HUES64 (cell line): ENCODE measurements around the gene IRX5.

ENCODE experiments used
- H3K27ac ChIP-seq: 2 replicates; pipeline ENCODE4 v1.7.0; 2013; ENCODE audit warnings: low read depth, low read length, inconsistent platforms
- H3K27me3 ChIP-seq: 2 replicates; pipeline ENCODE4 v1.6.1; 2013; ENCODE audit warnings: mild to moderate bottlenecking, low read length; ENCODE audit not compliant: insufficient read depth
- H3K36me3 ChIP-seq: 2 replicates; pipeline ENCODE4 v1.6.1; 2013; ENCODE audit warnings: mild to moderate bottlenecking, low read length; ENCODE audit not compliant: insufficient read depth
- H3K4me1 ChIP-seq: 2 replicates; pipeline ENCODE4 v1.6.1; 2013; ENCODE audit warnings: mild to moderate bottlenecking, low read length, moderate library complexity; ENCODE audit not compliant: insufficient read depth
- H3K4me3 ChIP-seq: 2 replicates; pipeline ENCODE4 v1.5.1; 2013; ENCODE audit warnings: mild to moderate bottlenecking, low read length, moderate library complexity
- H3K9ac ChIP-seq: 2 replicates; pipeline ENCODE4 v1.6.1; 2013; ENCODE audit warnings: mild to moderate bottlenecking, low read depth, low read length
- H3K9me3 ChIP-seq: 2 replicates; pipeline ENCODE4 v1.6.1; 2013; ENCODE audit warnings: low read depth, low read length; ENCODE audit not compliant: insufficient read depth
- WGBS: fragments of 150-250, 120-280 bp; methylation state at CpG from one replicate; pipeline ENCODE4 v1.1.7; 2013; ENCODE audit warnings: missing lambda C conversion rate; 5-methylcytosine and 5-hydroxymethylcytosine counted together

Gene IRX5

DNA sequence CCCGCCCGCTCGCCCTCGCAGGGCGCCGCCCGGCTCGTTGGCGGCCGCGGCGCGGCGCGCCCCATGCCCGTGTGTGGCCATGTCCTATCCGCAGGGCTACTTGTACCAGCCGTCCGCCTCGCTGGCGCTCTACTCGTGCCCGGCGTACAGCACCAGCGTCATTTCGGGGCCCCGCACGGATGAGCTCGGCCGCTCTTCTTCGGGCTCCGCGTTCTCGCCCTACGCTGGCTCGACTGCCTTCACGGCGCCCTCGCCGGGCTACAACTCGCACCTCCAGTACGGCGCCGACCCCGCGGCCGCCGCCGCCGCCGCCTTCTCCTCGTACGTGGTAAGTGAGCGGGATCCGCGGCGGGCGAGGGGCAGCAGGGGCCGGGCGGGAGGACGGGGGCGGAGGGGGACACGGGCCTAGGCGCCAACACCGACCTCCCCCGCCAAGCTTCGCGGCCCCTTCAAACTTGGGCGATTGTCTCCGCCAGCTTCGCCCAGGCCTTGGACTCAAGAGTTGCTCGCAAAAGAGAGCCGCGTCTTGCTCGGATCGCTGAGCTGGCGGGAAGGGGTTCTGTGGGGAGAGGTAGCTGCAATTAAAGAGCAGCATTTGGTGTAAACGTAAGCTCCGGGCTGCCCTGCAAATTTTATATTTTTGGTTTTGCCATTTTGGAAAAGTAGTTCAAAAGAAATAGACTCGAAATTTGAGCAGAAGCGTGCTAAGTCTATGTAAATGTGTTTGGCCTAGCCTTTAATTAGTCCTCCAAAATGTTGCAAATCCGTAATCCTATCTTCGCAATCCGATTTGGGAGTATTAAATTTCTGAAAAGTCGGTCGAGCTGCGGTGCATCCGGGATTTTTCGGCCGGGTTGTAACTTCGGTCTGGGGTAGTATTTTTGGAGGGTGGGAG lies 702 bp downstream of the IRX5 start:
- Histone ChIP-seq H3K4me3 (peak overlapping the region; percentile 58), H3K36me3 (no peaks in the 10 kb centered on the region), H3K27ac (no peak overlapping the region), H3K9ac (no peak overlapping the region), H3K9me3 (no peaks in the 10 kb centered on the region), H3K27me3 (peaks cover 85% of the 10 kb centered on the region), H3K4me1 (peaks cover 40% of the 10 kb centered on the region; the same call in 1 of the 2 replicates)
- under 1% methylated on average over 91 of the region's 91 CpGs for WGBS

DNA sequence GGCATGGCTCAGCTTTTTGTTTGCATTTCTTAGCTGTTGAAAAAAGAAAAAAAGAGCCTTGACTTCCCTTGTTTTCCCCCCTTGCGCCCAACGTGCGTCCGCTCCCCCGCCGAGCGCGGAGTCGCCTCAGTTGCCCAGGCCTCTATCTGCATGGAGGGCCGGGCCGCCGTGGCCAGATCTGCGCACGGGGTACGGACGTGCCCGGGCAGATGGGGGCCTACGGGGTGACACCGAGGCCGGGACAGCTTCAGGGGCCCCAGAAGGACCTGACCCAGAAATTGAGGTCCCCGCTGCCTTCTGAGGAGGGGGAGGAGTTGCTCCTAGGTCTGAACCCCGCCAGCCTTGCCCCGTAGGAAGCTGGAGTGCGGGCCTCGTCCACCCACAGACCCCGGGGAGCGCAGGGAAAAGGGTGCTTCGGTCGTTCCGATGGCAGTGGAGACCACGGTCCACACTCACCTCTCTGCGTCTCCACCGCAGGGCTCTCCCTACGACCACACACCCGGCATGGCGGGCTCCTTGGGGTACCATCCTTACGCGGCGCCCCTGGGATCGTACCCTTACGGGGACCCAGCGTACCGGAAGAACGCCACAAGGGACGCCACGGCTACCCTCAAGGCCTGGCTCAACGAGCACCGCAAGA lies 1.5 kb downstream of the IRX5 start:
- Histone ChIP-seq H3K4me3 (peak overlapping the region; percentile 58), H3K4me1 (peaks cover 32% of the 10 kb centered on the region; the same call in 1 of the 2 replicates), H3K36me3 (no peaks in the 10 kb centered on the region), H3K27ac (no peak overlapping the region), H3K9ac (no peak overlapping the region), H3K9me3 (no peaks in the 10 kb centered on the region), H3K27me3 (peaks cover 85% of the 10 kb centered on the region)
- 2% methylated on average over 48 of the region's 48 CpGs for WGBS

DNA sequence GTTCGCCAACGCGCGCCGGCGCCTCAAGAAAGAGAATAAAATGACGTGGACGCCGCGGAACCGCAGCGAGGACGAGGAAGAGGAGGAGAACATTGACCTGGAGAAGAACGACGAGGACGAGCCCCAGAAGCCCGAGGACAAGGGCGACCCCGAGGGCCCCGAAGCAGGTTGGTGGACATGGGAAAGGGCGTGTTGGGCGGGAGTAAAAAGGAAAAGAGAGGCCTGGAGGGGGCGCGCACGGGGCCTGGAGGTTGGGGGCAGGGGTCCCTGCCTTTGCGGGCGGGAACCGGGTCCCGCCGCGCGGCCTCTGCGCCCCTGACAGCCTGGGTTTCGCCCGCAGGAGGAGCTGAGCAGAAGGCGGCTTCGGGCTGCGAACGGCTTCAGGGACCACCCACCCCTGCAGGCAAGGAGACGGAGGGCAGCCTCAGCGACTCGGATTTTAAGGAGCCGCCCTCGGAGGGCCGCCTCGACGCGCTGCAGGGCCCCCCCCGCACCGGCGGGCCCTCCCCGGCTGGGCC lies 2.1 kb downstream of the IRX5 start:
- H3K36me3 ChIP-seq: no peaks in the 10 kb centered on the region
- no peak overlapping the region for H3K9ac ChIP-seq
- H3K27ac ChIP-seq: no peak overlapping the region
- peak overlapping the region; percentile 58 for H3K4me3 ChIP-seq
- H3K9me3 ChIP-seq: no peaks in the 10 kb centered on the region
- WGBS: under 1% methylated on average over 52 of the region's 52 CpGs
- peaks cover 28% of the 10 kb centered on the region; the same call in 1 of the 2 replicates for H3K4me1 ChIP-seq
- peaks cover 85% of the 10 kb centered on the region for H3K27me3 ChIP-seq

DNA sequence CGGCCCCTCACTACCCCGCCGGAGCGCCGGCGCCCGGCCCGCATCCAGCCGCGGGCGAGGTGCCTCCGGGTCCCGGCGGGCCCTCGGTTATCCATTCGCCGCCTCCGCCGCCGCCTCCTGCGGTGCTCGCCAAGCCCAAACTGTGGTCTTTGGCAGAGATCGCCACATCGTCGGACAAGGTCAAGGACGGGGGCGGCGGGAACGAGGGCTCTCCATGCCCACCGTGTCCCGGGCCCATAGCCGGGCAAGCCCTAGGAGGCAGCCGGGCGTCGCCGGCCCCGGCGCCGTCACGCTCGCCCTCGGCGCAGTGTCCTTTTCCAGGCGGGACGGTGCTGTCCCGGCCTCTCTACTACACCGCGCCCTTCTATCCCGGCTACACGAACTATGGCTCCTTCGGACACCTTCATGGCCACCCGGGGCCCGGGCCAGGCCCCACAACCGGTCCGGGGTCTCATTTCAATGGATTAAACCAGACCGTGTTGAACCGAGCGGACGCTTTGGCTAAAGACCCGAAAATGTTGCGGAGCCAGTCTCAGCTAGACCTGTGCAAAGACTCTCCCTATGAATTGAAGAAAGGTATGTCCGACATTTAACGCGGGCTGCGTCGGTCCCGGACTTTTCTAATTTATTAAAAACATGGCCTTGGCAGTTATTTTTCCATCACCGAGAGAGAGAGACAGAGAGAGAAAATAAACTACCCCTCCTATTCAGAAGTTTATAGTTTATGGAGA lies 2.8 kb downstream of the IRX5 start:
- peak overlapping the region; percentile 58 for H3K4me3 ChIP-seq
- peaks cover 30% of the 10 kb centered on the region; the same call in 1 of the 2 replicates for H3K4me1 ChIP-seq
- H3K27ac ChIP-seq: no peak overlapping the region
- WGBS: 1% methylated on average over 67 of the region's 68 CpGs
- no peaks in the 10 kb centered on the region for H3K36me3 ChIP-seq
- H3K9ac ChIP-seq: no peak overlapping the region
- no peaks in the 10 kb centered on the region for H3K9me3 ChIP-seq
- peaks cover 86% of the 10 kb centered on the region for H3K27me3 ChIP-seq

DNA sequence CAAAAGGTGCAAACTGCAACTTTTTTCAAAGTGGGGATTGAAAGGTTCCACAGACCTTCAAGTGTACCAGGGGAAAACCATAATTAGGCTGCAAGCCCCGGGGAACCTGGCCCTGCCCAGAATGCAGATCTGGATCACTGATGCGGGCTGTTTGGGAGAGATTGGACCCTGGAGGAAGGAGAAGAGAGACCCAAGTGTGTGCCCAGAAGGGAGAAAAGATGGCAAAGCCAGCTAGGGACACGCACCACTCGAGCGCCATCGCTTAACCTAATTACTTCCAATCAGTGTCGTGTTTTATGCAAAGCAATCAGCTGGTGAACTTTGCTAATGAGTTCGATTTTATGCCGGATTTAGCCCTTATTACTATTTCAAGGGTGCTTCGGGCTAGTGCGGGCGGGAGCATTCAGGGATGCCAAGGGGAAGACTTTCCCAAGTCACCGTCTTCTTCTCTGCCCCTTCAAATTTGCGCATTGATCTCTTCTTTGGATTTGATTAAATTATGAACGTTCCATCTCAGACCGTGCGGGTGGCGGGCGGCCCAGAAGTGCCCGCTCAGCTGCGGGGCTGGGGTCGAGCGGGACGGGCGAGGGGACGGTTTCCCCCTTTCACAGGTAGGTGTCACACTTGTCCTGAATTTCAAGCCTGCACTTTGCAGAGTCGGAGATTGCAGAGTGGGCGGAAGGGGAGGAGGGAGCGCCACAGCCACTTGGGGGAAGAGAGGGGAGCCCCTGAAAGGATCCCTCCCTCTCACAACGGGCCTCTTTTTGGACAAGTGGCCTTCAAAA lies 4.0 kb downstream of the IRX5 start:
- Histone ChIP-seq H3K9me3 (no peaks in the 10 kb centered on the region), H3K4me1 (peaks cover 28% of the 10 kb centered on the region; the same call in 1 of the 2 replicates), H3K9ac (no peak overlapping the region), H3K36me3 (no peaks in the 10 kb centered on the region), H3K4me3 (peak overlapping the region; percentile 38), H3K27ac (no peak overlapping the region), H3K27me3 (peaks cover 93% of the 10 kb centered on the region)
- 3% methylated on average over 30 of the region's 30 CpGs for WGBS

DNA sequence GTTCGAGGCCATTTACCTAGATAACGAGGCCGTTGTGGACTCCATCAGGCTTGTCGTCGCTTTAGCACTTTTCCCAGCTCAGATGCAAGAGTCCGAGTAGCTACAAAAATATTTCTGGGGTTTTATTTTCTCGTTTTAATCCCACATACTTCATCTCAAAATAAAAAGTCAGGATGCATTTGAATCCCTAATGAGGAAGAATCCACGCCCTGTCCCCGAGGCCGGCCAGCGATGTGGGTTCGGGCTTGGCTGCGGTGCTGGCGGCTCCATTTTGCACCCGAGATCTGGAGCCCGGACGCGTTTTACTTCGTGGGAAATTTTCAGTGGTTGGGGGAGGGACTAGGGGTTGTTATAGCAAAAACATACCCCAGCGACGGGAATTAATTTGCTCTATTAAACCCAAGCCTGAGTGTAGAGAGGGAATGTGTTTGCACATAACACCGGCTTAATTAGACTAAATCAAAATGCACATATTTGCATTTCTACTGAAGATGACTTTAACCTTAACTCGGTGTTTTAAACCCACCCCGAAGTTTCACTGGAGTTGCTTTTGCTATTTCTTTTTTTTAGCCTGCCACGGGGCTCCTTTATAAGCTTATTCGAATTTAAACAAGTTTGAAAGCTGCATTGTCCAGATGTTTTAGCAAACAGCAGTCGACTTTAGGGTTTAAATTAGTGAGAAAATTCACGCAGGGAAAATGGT lies 4.8 kb downstream of the IRX5 start:
- H3K4me3 ChIP-seq: peak overlapping the region; percentile 38
- H3K4me1 ChIP-seq: peaks cover 25% of the 10 kb centered on the region; the same call in 1 of the 2 replicates
- H3K36me3 ChIP-seq: no peaks in the 10 kb centered on the region
- H3K27me3 ChIP-seq: peaks cover 95% of the 10 kb centered on the region
- no peak overlapping the region for H3K9ac ChIP-seq
- H3K9me3 ChIP-seq: no peaks in the 10 kb centered on the region
- 1% methylated on average over 28 of the region's 28 CpGs for WGBS
- H3K27ac ChIP-seq: no peak overlapping the region

DNA sequence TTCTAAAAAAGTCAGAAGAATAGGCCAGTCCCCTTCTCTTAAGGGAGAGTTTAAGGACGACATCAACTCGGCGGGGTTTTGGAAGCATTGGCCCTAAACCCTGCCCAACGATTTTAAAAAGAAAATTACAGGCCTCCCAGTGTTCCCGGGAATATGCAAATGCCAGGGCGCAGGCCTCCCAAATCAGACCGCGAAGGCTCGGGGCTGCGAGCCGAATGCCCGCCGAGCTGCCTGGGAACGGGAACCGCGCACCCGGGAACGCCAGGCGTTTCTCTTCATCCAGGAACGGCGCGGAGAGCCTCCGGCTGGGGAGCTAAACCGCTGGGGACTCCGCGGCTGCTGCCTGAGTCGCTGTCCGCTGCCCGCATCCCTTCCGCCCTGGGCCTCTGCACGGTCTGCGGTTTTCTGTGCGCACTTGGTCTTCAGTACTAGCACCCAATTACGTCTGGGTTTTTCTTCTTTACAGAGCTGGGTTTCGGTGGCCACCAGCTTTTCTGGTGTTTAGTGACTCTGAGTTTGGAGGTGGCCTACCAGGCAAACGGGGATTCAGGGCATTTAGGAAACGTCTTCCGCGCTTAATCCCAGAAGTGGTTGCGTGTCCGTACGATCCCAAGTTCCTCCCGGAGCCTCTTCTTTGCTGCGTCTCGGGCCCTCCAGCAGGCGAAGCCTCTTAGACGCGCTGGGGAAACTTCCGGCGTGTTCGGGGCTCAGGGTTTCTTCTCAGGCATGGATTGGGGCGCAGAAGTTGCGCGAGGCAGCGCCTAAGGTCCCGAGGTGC lies 5.7 kb downstream of the IRX5 start:
- H3K27me3 ChIP-seq: peaks cover 100% of the 10 kb centered on the region
- H3K4me1 ChIP-seq: peaks cover 25% of the 10 kb centered on the region; the same call in 1 of the 2 replicates
- peak overlapping the region; percentile 65; the same call in 1 of the 2 replicates for H3K27ac ChIP-seq
- under 1% methylated on average over 56 of the region's 56 CpGs for WGBS
- H3K4me3 ChIP-seq: peak overlapping the region; percentile 50
- no peak overlapping the region for H3K9ac ChIP-seq
- no peaks in the 10 kb centered on the region for H3K9me3 ChIP-seq
- no peaks in the 10 kb centered on the region for H3K36me3 ChIP-seq

DNA sequence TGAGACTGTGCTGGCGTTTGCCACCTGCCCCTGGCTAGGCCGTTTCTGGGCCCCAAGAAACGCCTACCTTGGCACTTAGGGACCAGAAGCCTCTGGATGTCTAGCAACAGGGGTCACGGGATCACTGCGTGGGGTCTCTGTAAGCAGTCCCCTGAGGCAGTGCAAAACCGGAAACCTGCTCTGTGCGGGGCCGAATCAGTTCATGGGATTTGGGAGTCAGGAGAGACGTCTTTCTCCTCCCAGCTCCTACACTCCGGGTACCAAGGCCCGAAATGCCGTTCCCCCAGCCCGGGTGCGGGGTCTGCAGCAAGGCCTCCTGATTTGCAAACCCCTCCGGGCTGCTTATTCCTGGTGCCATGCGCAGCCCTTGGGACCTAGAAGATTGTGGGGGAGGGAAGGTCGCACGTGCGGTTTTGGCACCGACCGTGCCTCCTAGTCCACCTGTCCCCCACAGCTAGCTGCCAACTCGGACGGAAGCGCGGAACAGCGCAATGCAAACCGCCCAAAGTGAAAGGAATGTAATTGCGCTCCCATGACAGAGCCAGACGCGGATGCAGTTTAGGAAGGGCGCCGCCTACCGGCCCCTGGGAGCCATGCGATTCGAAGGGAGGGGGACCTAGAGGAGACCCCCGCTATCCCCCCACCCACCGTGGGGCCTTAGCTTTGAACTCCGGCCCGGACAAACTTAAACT lies 6.5 kb downstream of the IRX5 start:
- Histone ChIP-seq H3K4me3 (peak overlapping the region; percentile 50), H3K4me1 (peaks cover 21% of the 10 kb centered on the region; the same call in 1 of the 2 replicates), H3K27ac (no peak overlapping the region; the same call in 1 of the 2 replicates), H3K9ac (no peak overlapping the region), H3K9me3 (no peaks in the 10 kb centered on the region), H3K36me3 (no peaks in the 10 kb centered on the region), H3K27me3 (peaks cover 100% of the 10 kb centered on the region)
- under 1% methylated on average over 39 of the region's 39 CpGs for WGBS

DNA sequence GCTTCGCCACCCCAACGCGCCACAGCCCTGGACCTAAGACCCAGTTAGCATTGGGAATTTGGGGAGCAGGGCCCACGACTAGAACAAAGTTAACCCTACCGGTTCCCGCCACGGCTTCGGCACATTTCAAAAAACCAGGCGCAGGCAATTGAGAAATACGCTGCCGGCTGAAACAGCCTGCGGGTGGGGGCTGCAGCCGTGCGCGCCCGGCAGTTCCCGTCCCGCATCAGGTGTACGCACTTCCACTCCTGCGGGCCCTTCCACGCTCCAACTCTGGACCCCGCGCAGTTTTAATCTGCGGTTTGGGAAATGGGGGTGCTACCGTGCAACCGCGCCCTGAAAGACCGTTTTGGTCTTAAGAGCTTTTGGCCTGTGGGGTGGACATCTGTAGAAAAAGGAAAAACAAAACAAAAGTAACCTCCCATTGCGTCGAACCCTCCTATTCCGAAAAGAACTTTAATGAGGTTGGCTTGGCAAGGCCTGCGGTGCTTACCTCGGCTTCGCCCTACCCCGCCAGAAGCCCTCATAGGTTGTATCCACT lies 7.1 kb downstream of the IRX5 start:
- no peak overlapping the region for H3K9ac ChIP-seq

More for the DNA sequence above, 7.1 kb downstream of the IRX5 start:
- Histone ChIP-seq H3K36me3 (no peaks in the 10 kb centered on the region), H3K4me3 (peak overlapping the region; percentile 50), H3K27me3 (peaks cover 100% of the 10 kb centered on the region), H3K27ac (no peak overlapping the region), H3K4me1 (peaks cover 21% of the 10 kb centered on the region; the same call in 1 of the 2 replicates), H3K9me3 (no peaks in the 10 kb centered on the region)
- 1% methylated on average over 35 of the region's 35 CpGs for WGBS
